Sigmoid colon (tissue), 7 donors: ENCODE results near the gene CHRM4. TPM values are rescaled to one million over a fixed set of nuclear protein-coding genes. Genes with fewer than 3 reads are reported as not detected.

Experiments
- DNase-seq: peaks from one replicate; pipeline ENCODE4 v3.0.0-alpha.2; 2019
- H3K27ac ChIP-seq, 4 donors: fragments of 200-600 bp; sonication (generic); one replicate each; pipeline ENCODE4 v1.5.1; 2016 to 2019; ENCODE audit warnings: mild to moderate bottlenecking in 1 of 4
- H3K27me3 ChIP-seq, 3 donors: fragments of 200-600 bp; sonication (generic); one replicate each; pipeline ENCODE4 v1.5.1; 2019; ENCODE audit warnings: mild to moderate bottlenecking in 1 of 3
- H3K36me3 ChIP-seq, 4 donors: fragments of 200-600 bp; sonication (generic); one replicate each; pipeline ENCODE4 v1.5.1; 2016 to 2019
- H3K4me1 ChIP-seq, 4 donors: fragments of 200-600 bp; sonication (generic); one replicate each; pipeline ENCODE4 v1.5.1; 2017 to 2019
- H3K4me3 ChIP-seq, 4 donors: fragments of 200-600 bp; sonication (generic); one replicate each; pipeline ENCODE4 v1.5.1; 2017 to 2019; ENCODE audit warnings: mild to moderate bottlenecking in 2 of 4, moderate library complexity in 1 of 4
- H3K9me3 ChIP-seq, 4 donors: fragments of 200-600 bp in 3 of 4; sonication (generic) in 3 of 4; one replicate each; pipeline versions ENCODE4 v1.5.1 to v1.6.1; 2013 to 2019
- CTCF ChIP-seq, 4 experiments: fragments of 450-650 bp in 3 of 4; fragments of 200-600 bp in 1 of 4; IDR thresholded peaks; one replicate each; pipeline ENCODE4 v1.5.1; 2016 to 2019; ENCODE audit warnings: antibody characterized with exemption in 4 of 4, mild to moderate bottlenecking in 3 of 4, moderate library complexity in 2 of 4
- EP300 ChIP-seq, 4 donors: sonication (generic); formaldehyde crosslinking; IDR thresholded peaks; one replicate each; pipeline ENCODE4 v1.6.1; 2017; ENCODE audit warnings: antibody characterized with exemption in 4 of 4
- POLR2A ChIP-seq, 2 donors: fragments of 450-650 bp; IDR thresholded peaks; one replicate each; pipeline ENCODE4 v1.6.1; 2016; ENCODE audit warnings: antibody characterized with exemption in 2 of 2, mild to moderate bottlenecking in 2 of 2, moderate library complexity in 2 of 2
- POLR2AphosphoS5 ChIP-seq, 4 donors: sonication (generic); formaldehyde crosslinking; IDR thresholded peaks; one replicate each; pipeline ENCODE4 v1.6.1; 2017; ENCODE audit warnings: antibody characterized with exemption in 4 of 4
- WGBS, 2 donors: extraction: QIAGEN DNeasy Blood & Tissue Kit; methylation state at CpG; one replicate each; pipeline ENCODE4 v1.1.7; 2013; 5-methylcytosine and 5-hydroxymethylcytosine counted together
- intact Hi-C: fragments of 100-400 bp; cut with DNase I; formaldehyde crosslinking; loops from one replicate; pipeline ENCODE4 v1.15.1; 2023
- polyA plus RNA-seq, 3 donors: library from polyadenylated mRNA; stranded (reverse); fragments of 200-250 nt; gene quantifications; one replicate each; pipeline ENCODE4 v1.2.3, GENCODE V29; 2013
- total RNA-seq, 4 donors: library from RNA; depleted of rRNA; stranded (reverse); fragments of >200 nt; gene quantifications; one replicate each; pipeline ENCODE4 v1.1.0, GENCODE V29; 2016
- donor health status: healthy with polysubstance abuse.
- donor health status: Bipolar disorder and iron deficiency.
- donor health status: healthy.

CHRM4 gene
- total and polyA plus RNA-seq, 7 donors, result 0.55 to 5.4 (median 2.9) TPM; not detected in 1

GRCh38 chr11:46388619-46389449 lies 2.7 kb downstream of the CHRM4 start:
- H3K27ac ChIP-seq, result no peak overlapping the region
- no peaks in the 10 kb centered on the region for H3K36me3 ChIP-seq
- H3K4me1 ChIP-seq, result peaks cover 0 to 42% (median 40%) of the 10 kb centered on the region in 4 donors
- peaks cover 35 to 90% (median 61%) of the 10 kb centered on the region in 3 donors for H3K27me3 ChIP-seq
- 4 to 13% methylated on average over 21 of the region's 21 CpGs for WGBS, 2 donors
- no peaks in the 10 kb centered on the region for H3K9me3 ChIP-seq
- TF ChIP-seq POLR2A (IDR thresholded peaks at IDR 0.05) (no peak), POLR2AphosphoS5 (IDR thresholded peaks at IDR 0.05) (no peak), EP300 (IDR thresholded peaks at IDR 0.05) (no peak), CTCF (IDR thresholded peaks at IDR 0.05) (no peak)
- intact Hi-C loops, result loop anchor here (2.0 to 5.0 kb wide), 2 partner anchors 148 to 228 kb away; partner anchors contain the start of genes ATG13 and HARBI1
- H3K4me3 ChIP-seq, result peak overlapping the region in 1 of 4 donors; percentile 49
- no peak for DNase-seq

- TF ChIP-seq EP300 (IDR thresholded peaks at IDR 0.05) (no peak), POLR2AphosphoS5 (IDR thresholded peaks at IDR 0.05) (no peak), CTCF (IDR thresholded peaks at IDR 0.05) (no peak), POLR2A (IDR thresholded peaks at IDR 0.05) (no peak)
- H3K4me3 ChIP-seq, result no peak overlapping the region
- H3K36me3 ChIP-seq, result no peaks in the 10 kb centered on the region
- 8 to 12% methylated on average over 24 of the region's 24 CpGs for WGBS, 2 donors
- H3K27ac ChIP-seq, result no peak overlapping the region
- no peak for DNase-seq
- H3K9me3 ChIP-seq, result no peaks in the 10 kb centered on the region
- intact Hi-C loops, result loop anchor here (2.0 to 5.0 kb wide), 2 partner anchors 149 to 229 kb away; partner anchors contain the start of genes ATG13 and HARBI1
- H3K4me1 ChIP-seq, result peaks cover 0 to 40% (median 40%) of the 10 kb centered on the region in 4 donors
- H3K27me3 ChIP-seq, result peaks cover 35 to 97% (median 69%) of the 10 kb centered on the region in 3 donors
These were observed 3.5 kb downstream of the CHRM4 start for GRCh38 chr11:46387919-46388618.

- 76 to 78% methylated on average over 5 of the region's 5 CpGs for WGBS, 2 donors
- H3K27me3 ChIP-seq, result peaks cover 40 to 100% (median 75%) of the 10 kb centered on the region in 3 donors
- intact Hi-C loops, result loop anchor here (5.0 kb wide), 1 partner anchor 150 kb away; no protein-coding TSS in a partner anchor
These were observed 4.1 kb downstream of the CHRM4 start for GRCh38 chr11:46387456-46387855.

GRCh38 chr11:46386674-46387073 lies 4.9 kb downstream of the CHRM4 start:
- peaks cover 37 to 100% (median 75%) of the 10 kb centered on the region in 3 donors for H3K27me3 ChIP-seq
- intact Hi-C loops, result loop anchor here (5.0 kb wide), 1 partner anchor 151 kb away; no protein-coding TSS in a partner anchor

More at GRCh38 chr11:46387456-46387855, 4.1 kb downstream of the CHRM4 start:
- Histone ChIP-seq H3K27ac (no peak overlapping the region), H3K4me1 (peaks cover 0 to 40% (median 38%) of the 10 kb centered on the region in 4 donors), H3K9me3 (no peaks in the 10 kb centered on the region), H3K4me3 (no peak overlapping the region), H3K36me3 (no peaks in the 10 kb centered on the region)
- DNase-seq, result no peak
- TF ChIP-seq POLR2A (IDR thresholded peaks at IDR 0.05), result no peak
- no peak for TF ChIP-seq EP300 (IDR thresholded peaks at IDR 0.05)
- TF ChIP-seq POLR2AphosphoS5 (IDR thresholded peaks at IDR 0.05), result no peak
- TF ChIP-seq CTCF (IDR thresholded peaks at IDR 0.05), result no peak

More at GRCh38 chr11:46386674-46387073, 4.9 kb downstream of the CHRM4 start:
- no peak for DNase-seq
- TF ChIP-seq POLR2AphosphoS5 (IDR thresholded peaks at IDR 0.05) (no peak), CTCF (IDR thresholded peaks at IDR 0.05) (no peak), POLR2A (IDR thresholded peaks at IDR 0.05) (no peak), EP300 (IDR thresholded peaks at IDR 0.05) (no peak)
- Histone ChIP-seq H3K4me1 (peaks cover 0 to 40% (median 38%) of the 10 kb centered on the region in 4 donors), H3K36me3 (no peaks in the 10 kb centered on the region), H3K9me3 (no peaks in the 10 kb centered on the region), H3K27ac (no peak overlapping the region), H3K4me3 (no peak overlapping the region)
- 89 to 90% methylated on average over 4 of the region's 4 CpGs for WGBS, 2 donors
